ENCODE data around the gene ZNF547. TPM values are rescaled to one million over a fixed set of nuclear protein-coding genes. Genes with fewer than 3 reads are reported as not detected.

ZNF547 gene
- total RNA-seq, 1 donor from 2014 or later, result 3.9 TPM

DNA sequence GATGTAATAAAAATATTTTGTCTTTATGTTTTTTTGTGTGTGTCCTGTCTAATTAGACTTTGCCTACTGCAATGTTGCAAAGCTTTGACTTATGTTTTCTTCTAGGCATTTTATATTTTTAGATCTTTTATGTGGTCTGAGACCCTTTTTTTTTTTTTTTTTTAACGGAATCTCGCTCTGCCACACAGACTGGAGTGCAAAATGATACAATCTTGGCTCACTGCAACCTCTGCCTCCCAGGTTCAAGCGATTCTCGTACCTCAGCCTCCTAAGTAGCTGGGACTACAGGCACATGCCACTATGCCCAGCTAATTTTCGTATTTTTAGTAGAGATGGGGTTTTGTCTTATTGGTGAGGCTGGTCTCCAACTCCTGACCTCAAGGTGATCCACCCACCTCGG, 20.8 kb upstream of the ZNF547 start:
- TF ChIP-seq, protein P1, sequence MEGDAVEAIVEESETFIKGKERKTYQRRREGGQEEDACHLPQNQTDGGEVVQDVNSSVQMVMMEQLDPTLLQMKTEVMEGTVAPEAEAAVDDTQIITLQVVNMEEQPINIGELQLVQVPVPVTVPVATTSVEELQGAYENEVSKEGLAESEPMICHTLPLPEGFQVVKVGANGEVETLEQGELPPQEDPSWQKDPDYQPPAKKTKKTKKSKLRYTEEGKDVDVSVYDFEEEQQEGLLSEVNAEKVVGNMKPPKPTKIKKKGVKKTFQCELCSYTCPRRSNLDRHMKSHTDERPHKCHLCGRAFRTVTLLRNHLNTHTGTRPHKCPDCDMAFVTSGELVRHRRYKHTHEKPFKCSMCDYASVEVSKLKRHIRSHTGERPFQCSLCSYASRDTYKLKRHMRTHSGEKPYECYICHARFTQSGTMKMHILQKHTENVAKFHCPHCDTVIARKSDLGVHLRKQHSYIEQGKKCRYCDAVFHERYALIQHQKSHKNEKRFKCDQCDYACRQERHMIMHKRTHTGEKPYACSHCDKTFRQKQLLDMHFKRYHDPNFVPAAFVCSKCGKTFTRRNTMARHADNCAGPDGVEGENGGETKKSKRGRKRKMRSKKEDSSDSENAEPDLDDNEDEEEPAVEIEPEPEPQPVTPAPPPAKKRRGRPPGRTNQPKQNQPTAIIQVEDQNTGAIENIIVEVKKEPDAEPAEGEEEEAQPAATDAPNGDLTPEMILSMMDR (IDR thresholded peaks at IDR 0.05; ENCODE audit: insufficient read depth, low read length, severe bottlenecking), result no peak
- FAIRE-seq (no peak), DNase-seq (ENCODE audit: low read depth) (no peak)
- Histone ChIP-seq H3K4me3 (ENCODE audit: low read depth, low read length) (no peak overlapping the region), H3K27me3 (ENCODE audit: control insufficient read depth, insufficient read depth, low read length) (no peaks in the 10 kb centered on the region), H3K36me3 (ENCODE audit: control insufficient read depth, insufficient read depth, low read length) (no peaks in the 10 kb centered on the region)

DNA sequence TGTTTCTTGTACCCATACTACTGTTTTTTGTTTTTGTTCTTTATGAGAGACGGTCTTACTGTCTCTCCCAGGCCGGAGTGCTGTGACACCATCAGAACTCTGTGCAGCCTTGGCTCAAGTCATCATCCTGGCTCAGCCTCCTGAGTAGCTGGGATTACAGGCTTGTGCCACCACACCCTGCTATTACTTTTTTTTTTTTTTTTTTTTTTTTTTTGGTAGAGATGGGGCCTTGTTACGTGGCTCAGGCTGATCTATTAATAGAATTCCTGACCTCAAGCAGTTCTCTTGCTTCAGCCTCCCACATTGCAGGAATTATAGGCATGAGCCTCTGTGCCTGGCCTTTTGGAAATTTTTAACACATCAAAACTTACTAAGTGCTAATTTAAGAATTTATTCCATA, 15.2 kb upstream of the ZNF547 start:
- H3K27me3 ChIP-seq (ENCODE audit: control insufficient read depth, insufficient read depth, low read length), result no peaks in the 10 kb centered on the region
- H3K4me3 ChIP-seq (ENCODE audit: low read depth, low read length), result no peak overlapping the region
- TF ChIP-seq, protein P1 (IDR thresholded peaks at IDR 0.05; ENCODE audit: insufficient read depth, low read length, severe bottlenecking), result no peak
- peaks cover under 1% of the 10 kb centered on the region for H3K36me3 ChIP-seq (ENCODE audit: control insufficient read depth, insufficient read depth, low read length)
- DNase-seq (ENCODE audit: low read depth), result peak; percentile 15
- no peak for FAIRE-seq

DNA sequence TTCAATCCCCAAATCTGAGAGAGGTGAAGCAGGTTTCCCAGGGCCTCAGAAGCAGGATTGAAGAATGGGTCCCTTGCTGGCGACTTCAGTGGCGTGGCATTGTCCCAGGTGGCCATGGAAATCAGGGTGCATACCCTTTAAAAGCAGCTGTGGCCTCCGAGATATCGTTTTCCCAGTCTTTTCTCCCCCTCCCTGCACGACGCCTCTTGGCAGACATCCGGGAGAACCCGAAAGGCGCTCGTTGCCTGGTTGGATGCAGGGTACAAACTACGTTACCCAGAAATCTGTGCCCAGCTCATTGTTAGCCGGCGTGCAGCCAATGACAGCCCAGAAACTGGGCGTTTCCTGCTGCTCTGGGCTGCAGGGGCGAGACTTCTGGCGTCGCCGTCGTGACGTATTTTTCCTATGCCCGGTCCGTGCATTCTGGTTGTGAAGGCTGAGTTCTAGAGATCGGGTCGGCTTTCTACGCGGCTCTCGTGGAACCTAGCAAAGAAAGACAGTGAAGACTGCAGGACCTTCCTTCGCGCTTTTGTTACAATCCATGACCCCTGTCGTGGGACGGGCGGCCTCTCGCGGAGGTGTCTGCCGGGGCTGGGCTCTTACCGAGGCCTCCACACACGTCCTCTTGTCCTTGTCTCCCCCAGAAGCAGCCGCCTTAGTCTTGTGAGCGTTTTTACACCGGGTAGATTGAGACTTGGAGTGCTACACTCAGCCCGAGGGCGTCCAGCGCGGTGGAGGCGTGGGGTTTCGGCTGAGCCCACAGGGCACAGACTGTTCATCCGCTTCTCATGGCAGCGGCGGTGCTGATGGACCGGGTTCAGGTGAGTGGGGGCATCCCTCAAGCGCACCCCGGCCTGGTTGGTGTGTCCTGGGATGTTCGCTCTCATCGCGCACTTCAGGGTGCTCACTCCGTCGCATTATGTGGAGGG, 12.2 kb upstream of the ZNF547 start, which contains the start of gene ZNF304:
ZNF304 (plus strand) TSS at position 395 of the 929 bp plus-strand sequence; CDS start at position 789, 394 bp downstream.
- no peaks in the 10 kb centered on the region for H3K27me3 ChIP-seq (ENCODE audit: control insufficient read depth, insufficient read depth, low read length)
- TF ChIP-seq, protein P1 (IDR thresholded peaks at IDR 0.05; ENCODE audit: insufficient read depth, low read length, severe bottlenecking), result no peak
- peak within 1 kb of the TSS; percentile 92 for H3K4me3 ChIP-seq (ENCODE audit: low read depth, low read length)
- peaks cover 10% of the 10 kb centered on the region for H3K36me3 ChIP-seq (ENCODE audit: control insufficient read depth, insufficient read depth, low read length)
- peak; percentile 97 for FAIRE-seq
- peak; percentile 93 for DNase-seq (ENCODE audit: low read depth)

DNA sequence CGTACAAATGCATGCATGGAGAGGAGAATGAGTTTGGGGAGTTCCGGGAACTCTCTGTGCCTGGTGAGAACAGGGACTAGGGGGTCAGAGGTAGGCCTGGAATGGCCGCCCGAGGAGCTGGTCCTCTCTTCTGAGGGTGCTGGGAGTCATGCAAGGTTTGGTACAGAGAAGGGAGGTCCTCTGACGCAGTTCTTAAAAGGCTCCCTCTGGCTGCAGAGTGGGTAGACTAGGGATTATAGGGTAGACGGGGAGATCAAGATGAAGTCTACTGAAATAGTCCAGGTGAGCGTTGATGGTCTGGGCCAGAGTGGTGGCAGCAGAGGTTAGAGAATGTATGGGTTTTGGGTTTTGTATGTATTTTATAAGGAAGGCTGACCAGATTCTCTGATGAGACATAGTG, 11.5 kb upstream of the ZNF547 start:
- H3K4me3 ChIP-seq (ENCODE audit: low read depth, low read length), result peak overlapping the region; percentile 92
- DNase-seq (ENCODE audit: low read depth) (peak; percentile 48), FAIRE-seq (no peak)
- H3K36me3 ChIP-seq (ENCODE audit: control insufficient read depth, insufficient read depth, low read length), result peaks cover 18% of the 10 kb centered on the region
- no peaks in the 10 kb centered on the region for H3K27me3 ChIP-seq (ENCODE audit: control insufficient read depth, insufficient read depth, low read length)
- TF ChIP-seq, protein P1 (IDR thresholded peaks at IDR 0.05; ENCODE audit: insufficient read depth, low read length, severe bottlenecking), result peak; percentile 29

DNA sequence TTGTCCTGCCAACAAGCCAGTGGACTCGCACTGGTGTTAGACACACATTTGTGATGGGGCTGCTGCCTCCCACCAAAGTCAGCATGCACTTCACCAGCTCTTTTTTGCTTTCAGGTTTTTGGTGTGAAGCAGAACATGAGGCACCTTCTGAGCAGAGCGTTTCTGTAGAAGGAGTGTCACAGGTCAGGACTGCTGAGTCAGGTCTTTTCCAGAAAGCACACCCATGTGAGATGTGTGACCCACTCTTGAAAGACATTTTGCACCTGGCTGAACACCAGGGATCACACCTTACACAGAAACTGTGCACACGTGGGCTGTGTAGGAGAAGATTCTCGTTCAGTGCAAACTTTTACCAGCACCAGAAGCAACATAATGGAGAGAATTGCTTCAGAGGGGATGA, 7.4 kb upstream of the ZNF547 start:
- no peaks in the 10 kb centered on the region for H3K27me3 ChIP-seq (ENCODE audit: control insufficient read depth, insufficient read depth, low read length)
- TF ChIP-seq, protein P1 (IDR thresholded peaks at IDR 0.05; ENCODE audit: insufficient read depth, low read length, severe bottlenecking), result no peak
- DNase-seq (ENCODE audit: low read depth) (no peak), FAIRE-seq (no peak)
- peaks cover 27% of the 10 kb centered on the region for H3K36me3 ChIP-seq (ENCODE audit: control insufficient read depth, insufficient read depth, low read length)
- H3K4me3 ChIP-seq (ENCODE audit: low read depth, low read length), result no peak overlapping the region

Data from bronchial epithelial cell (primary cell).